ENCODE data around the gene OTUD6A.
"Not testable (repeated sequence)": the region's sequence is repeated elsewhere in the genome, so short reads cannot be mapped to it uniquely, and the experiment has no call there.

The OTUD6A gene

DNA sequence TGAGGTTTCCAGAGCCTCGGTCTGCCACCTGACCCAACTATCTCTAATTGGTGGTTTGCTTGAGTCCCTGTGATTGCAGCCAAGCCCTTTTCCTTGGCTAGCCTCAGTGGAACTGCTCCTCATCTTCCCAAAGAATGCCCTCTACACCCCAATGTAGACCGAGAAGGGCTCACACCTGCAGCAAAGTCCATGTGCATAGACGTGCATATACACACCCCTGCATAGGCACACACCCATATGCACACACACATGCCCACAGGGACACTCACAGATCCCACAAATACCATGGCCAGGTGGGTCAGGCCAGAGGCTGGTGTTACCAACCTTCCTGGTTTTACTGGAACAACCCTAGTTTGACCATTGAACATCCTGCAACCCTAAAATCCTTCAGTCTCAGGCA, 12.9 kb upstream of the OTUD6A start:
- DNase-seq = no peak

DNA sequence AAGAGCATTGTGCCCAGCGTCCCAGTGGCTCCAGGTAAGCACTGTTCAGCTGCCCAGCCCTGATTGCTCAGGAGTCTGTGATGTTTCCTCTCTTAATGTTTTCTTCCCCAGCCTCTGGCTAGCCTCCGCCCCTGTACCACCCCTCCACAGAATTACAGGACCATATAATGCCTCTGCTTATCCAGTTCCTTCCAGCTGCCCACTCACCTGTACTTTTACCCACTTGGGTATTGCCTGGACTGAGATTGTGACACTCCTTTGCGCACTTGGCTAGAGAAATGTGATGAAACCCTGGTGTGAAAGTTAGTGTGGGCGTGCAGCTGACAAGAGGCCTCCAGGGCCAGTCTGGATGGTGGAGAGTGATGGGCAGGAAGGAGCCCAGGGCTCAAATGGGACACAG, 12.3 kb upstream of the OTUD6A start, which contains the start of gene AWAT2:
Gene AWAT2 (minus strand): TSS at position 14 of the 400 bp plus-strand sequence. CDS start 6 bp downstream, at position 8.
- DNase-seq = peak; percentile 12 to 53 (median 50)

DNA sequence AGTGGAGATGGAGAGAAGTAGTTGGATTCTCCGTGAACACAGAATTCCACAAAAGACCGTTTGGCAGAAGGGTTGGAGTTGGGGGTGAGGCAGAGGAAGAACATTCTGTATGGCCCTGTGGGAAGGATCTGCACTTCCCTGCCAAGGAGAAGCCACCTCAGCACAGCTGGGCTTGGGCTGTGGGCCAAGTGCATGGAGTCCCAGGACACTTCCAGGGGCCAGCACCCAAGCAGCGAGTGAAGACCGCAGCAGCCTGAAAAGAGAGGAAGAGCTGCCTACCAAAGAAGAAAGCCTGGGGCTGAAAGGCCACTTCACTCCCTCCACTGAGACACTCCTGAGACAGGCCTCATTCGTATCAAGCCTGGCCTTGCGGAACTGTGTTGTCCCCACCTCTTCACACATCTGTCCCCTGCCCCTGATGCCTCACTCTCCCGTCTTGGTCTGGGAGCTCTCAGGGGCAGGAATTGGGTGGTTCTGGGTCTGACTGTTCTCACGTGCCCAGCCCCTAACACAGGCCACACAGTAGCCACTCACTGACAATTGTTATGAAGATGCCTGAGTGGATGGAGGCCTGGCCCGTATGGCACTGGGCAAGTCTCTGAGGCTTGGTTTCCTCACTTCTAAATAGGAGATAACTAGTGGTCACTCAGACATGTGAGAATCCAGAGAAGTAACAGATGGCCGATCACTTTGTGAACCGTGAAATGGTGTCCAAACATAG, 9.2 kb upstream of the OTUD6A start:
- no peak for DNase-seq

DNA sequence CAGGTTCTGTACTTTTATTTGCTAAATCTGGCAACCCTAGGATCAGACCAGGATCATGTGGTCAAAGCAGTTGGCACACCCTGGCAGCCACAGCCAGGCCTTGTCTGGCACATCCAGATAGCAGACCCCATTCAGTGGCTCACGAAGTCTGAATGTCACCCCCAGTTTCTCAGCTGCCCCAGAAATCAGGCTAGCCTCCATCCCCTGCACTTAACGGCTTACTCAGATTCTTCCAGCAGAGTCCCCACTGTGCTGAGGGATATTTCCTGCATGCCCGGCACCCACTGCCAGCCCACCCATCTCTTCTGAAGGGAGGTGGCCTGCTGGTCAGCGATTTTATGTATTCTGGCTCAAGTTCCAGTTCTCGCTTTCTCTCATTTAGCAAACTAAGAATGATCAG, 7.9 kb upstream of the OTUD6A start:
- DNase-seq = no peak

DNA sequence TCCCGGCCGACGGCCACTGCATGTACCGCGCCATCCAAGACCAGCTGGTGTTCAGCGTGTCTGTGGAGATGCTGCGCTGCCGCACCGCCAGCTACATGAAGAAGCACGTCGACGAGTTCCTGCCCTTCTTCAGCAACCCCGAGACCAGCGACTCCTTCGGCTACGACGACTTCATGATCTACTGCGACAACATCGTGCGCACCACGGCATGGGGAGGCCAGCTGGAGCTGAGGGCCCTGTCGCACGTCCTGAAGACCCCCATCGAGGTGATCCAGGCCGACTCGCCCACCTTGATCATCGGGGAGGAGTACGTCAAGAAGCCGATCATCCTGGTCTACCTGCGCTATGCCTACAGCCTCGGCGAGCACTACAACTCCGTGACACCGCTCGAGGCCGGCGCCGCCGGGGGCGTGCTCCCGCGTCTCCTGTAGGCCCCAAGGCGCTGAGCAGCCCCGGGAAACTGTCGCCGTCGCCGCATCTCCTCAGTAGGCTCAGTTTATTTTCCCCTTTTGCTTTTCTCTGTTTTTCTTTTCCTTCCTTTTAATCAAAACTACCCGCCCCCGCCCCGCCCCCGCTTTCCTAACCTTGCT, 799 bp downstream of the OTUD6A start:
- DNase-seq = no peak

DNA sequence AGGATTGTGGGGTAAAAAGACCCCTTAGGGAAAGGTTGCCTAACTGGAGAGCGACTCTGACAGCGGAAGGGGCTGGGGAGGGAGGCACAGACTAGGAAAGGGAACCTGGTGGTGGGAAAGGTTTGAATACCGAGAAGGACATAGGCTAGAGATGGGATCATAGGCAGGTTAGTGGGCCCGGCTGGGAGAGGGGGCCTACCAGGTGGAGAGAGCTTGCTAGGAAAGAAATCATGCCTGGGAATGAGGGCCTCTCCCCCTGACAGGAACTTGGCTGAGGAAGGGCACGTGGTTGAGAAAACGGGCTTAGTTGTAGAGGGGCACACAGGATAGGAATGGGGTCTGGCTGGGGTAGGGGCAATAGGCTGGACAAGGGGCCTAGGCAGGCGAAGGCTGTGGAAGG, 4.4 kb downstream of the OTUD6A start:
- no peak for DNase-seq

DNA sequence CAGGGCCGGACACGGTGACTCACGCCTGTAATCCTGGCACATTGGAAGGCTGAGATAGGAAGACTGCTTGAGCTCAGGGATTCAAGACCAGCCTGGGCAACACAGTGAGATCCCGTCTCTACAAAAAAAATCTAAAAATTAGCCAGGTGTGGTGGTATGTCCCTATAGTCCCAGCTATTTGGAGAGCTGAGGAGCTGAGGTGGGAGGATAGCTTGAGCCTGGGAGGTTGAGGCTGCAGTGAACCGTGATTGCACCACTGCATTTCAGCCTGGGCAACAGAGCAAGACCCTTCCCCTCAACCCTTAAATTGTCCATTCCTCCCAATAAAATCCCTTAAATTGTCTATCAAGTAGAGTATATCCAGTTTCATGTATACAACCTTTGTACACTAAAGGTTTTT, 17.0 kb downstream of the OTUD6A start:
- DNase-seq = no peak

DNA sequence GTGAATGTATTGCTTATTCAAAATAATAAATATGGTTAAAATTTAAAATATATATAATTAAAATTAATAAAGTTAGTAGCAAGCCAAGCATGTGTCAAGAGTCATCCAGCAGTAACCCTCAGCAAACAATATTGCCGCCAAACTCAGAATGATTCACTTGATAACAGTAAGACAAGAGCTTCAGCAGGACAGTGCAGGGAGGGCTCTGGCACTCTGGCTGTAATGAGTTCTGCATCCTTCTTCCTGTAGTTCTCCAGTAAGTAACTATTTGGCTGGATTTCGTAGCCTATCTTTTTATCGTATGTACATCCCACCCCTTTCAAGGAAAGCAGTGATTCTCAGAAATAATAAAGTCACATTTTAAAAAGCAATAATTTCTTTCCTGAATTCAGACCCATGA, 17.6 kb downstream of the OTUD6A start:
- no peak for DNase-seq

DNA sequence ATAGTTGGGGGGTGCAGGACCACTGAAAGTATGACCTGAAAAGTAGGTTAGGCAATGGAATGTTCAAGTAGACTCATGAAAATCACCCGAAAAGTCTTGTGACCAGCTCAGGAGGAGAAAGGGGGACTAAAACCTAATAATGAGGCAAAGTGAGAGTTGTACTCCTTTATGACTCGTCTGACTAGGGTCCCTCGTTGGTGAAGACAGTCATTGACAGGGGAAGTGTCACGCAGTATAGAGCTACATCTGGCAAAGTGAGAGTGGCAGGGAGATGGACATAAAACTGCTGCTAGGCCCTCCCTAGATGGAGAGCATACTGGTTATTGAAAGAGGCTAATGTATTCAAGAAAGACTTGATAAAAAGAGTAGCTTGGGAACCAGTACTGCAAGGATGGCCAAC, 20.5 kb downstream of the OTUD6A start:
- no peak for DNase-seq

DNA sequence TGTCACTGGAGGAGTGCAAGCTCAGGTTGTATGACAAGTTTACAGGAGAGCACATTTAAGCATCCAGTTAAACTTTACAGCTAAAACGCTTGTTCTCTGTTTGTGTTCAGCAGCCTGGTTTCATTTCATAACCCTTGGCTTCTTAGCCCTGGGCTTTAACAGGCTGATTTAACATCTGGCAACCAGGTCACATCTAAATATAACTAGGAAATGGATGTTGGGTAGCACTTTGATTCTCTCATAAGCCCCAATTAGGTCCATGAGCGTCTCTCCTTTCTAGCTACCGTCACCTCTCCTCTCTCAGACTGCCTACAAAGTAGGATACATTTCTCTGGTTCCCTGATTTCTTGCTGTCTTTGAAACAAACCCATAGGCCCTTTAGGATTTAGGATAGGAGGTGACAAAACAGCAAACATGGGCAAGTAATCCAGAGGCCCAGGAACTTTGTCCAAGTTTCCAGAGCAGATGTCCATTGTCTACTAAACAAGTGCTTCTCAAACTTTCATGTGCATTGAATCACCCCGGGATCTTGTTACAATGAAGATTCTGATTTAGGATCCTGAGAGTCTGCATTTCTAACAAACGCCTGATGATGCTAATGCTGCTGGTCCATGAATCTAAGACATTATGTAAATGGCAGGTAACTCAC, 22.5 kb downstream of the OTUD6A start:
- DNase-seq = no peak

DNA sequence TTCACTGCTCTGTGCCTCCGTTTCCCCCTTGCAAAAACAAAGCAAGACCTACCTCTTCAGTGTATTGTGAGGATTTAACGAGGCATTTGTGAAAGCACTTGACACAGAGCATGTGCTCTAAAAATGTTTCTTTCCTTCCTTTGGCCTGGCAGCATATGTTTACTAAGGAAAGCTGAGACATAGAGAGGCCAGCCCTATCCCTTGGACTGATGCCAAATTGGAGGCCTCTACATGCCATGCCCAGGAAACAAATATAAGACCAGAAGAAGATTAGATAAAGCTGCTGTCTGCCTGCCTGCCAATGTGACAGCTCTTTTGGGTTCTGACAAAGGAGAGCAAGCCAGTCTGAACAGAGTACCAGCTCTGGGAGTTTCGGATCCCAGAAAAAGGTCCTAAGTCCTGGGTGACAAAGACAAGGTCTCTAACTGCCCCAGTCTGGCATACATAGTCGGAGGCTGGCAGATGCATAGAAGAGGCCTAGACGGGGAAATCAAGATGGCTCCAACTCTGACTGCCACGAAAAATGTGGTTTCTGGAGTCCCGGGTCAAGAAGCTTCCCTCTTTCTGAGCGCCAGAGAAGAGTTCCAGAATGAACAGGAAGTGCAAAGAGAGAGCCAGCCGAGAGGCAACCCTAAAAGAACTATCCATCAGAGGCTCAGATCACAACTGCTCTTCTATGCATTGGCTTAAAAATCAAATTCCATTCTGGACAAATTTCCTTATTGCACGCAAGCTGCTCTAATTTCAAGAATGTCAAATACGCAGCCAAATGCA, 25.8 kb downstream of the OTUD6A start:
- DNase-seq = peak in 2 of 4 experiments; percentile 1 to 4

DNA sequence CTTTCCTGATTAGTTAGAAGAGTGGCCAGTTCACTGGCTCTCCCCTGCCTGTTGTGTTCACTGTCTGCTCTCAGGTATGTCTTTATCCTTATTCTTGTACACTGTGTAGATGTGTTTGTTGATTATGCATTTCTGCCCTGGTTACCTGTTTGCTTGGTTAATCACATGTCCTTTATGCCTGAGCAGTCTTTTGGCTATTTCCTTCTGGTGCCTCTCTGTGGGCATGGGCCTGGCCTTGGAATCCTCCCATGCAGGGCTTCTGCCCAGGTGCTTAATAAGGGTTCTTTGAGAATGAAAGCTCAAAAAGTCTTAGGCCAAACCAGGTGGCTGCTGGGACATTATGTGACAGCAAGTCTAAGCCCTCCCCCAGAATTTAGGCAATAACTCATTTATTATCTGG, 26.5 kb downstream of the OTUD6A start:
- DNase-seq = no peak

DNA sequence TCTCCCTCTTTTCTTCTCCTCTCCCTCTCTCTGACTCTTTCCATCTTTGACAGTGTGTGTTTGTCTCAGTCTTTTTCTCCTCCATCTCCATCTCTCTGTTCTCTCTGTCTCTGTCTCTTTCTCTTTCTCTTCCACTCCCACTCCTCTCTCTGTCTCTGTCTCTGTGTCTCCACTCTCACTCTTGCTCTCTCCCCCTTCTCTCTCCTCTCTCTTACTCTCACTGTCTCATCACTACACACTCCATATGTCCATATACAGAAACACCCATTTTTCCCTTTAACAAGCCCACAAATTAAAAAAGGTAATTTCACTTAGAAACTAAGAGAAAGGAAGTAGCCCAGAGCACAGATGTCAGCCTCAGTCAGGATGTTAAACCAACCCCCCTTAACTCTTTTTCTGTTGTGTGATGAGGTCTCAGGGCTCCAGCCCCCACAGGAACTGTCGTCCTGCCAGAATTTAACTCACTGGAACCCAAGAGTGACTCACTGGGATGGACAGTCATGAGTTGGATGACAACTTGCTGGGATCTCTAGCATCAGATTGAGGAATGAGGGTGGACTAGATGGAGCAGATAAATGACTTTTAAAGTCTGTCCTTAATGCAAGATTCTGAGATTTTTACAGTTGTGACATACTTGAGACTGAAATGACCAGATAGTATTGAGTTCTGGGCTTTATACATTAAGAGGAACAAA, 27.5 kb downstream of the OTUD6A start:
- DNase-seq = no peak

DNA sequence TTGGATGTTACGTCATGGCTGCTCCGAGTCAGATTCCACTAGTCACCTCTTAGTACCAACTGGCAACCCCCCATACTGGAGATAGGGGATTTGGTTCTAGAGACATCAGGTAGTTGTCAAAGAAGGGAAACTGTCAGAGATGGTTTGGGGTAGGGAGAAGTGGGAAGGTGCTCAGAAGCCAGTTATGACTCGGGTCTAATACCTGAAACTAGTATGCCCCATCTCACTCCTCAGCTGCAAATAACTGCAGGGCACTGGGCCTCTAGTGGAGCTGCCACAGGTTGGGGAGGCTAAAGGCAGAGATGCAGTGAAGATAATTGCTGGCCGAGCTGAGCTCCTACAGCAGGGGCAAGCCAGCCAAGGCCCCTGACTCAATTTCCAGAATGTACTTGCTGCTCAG, 30.0 kb downstream of the OTUD6A start:
- DNase-seq = no peak

DNA sequence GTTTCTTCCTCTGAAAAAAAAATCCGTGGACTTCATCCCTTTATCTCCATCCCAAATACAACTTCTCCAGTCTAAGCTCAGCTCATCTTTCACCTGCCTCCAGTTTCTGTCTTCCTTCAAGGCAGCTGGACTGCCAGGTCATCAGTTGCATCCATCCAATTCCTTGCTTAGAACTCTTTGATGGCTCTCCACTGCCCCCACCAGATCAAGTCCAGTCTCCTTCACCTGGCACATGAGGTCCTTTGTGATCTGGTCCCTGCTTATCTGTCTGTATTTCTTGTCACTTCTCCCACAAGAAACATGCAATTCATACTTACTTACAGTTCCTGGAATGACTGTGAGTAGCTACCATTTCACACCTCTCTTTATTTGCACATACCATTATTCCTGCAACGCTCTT, 33.8 kb downstream of the OTUD6A start:
- no peak for DNase-seq

DNA sequence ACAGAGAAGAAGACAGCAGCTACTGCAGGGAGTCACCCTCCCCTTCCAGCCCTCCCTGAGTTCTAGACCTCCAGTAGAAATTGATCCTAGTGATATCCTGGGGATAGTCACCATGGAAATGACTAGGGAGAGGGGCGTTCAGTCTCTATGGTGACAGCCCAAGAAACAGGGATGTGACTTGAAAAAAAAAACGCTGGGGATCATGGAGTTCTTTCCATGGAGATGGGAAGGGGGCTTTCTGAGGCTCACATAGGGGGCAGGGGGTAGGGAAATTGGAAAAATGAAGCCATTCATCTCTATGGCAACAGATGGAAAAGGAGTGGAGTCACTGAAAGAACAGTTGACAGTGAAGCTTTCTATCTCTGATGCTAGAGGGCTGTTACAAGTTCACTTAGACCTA, 43.0 kb downstream of the OTUD6A start:
- DNase-seq = no peak

DNA sequence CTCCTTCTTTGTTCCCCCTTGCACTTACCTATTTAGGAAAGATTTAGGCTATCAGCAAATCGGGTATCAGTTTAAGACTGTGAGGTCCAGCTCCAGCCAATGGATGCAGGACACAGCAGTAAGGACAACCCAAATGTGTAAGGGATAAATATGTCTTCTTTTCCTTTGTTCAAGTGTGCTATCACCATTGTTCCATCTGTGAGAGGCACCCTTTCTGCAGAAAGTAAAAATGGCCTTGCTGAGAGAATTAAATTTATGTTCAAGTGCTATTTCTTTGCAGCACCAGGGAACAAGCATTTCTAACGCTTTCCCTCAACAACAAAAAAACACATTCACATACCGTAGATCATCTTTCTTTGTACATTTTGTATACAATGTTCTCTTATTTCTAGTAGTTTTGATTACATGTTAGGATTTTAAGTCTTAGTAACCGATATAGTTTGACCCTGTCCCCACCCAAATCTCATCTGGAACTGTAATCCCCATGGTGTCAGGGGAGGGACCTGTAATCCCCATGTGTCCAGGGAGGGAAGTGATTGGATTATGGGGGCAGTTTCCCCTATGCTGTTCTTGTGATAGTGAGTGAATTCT, 49.3 kb downstream of the OTUD6A start:
- not testable (repeated sequence) for DNase-seq
